GM23338 (cell line): Measurements from ENCODE around the gene ALPP.
"Not testable (repeated sequence)": the region's sequence is repeated elsewhere in the genome, so short reads cannot be mapped to it uniquely, and the experiment has no call there.

ENCODE experiments used
- CREB1 ChIP-seq: fragments of 250-450 bp; sonication (Bioruptor Pico); IDR thresholded peaks from 2 replicates; pipeline ENCODE4 v1.5.0; 2020; ENCODE audit warnings: low read depth, mild to moderate bottlenecking, moderate library complexity
- CTCF ChIP-seq, 2 experiments: fragments of 200-600 bp in 1 of 2; sonication (generic) in 1 of 2; conservative IDR thresholded peaks; 2 replicates each; pipeline versions ENCODE4 v1.5.1 to v1.6.1; 2016 to 2017; ENCODE audit warnings: antibody characterized with exemption in 2 of 2, low read depth in 2 of 2, mild to moderate bottlenecking in 2 of 2, moderate library complexity in 1 of 2
- EZH2 ChIP-seq: fragments of 200-600 bp; sonication (generic); IDR thresholded peaks from one replicate; pipeline ENCODE4 v1.8.0; 2017; ENCODE audit warnings: antibody characterized with exemption, mild to moderate bottlenecking, low read depth; ENCODE audit not compliant: unreplicated experiment
- EZH2phosphoT487 ChIP-seq: fragments of 200-600 bp; sonication (generic); IDR thresholded peaks from one replicate; pipeline ENCODE4 v1.8.1; 2018; ENCODE audit warnings: antibody characterized with exemption; ENCODE audit not compliant: unreplicated experiment
- JUNB ChIP-seq: IDR thresholded peaks from one replicate; pipeline ENCODE4 v1.6.1; 2016; ENCODE audit warnings: antibody characterized with exemption; ENCODE audit not compliant: unreplicated experiment
- POLR2AphosphoS5 ChIP-seq: IDR thresholded peaks from 2 replicates; pipeline ENCODE4 v1.6.1; 2016; ENCODE audit warnings: antibody characterized with exemption, low read depth

DNA sequence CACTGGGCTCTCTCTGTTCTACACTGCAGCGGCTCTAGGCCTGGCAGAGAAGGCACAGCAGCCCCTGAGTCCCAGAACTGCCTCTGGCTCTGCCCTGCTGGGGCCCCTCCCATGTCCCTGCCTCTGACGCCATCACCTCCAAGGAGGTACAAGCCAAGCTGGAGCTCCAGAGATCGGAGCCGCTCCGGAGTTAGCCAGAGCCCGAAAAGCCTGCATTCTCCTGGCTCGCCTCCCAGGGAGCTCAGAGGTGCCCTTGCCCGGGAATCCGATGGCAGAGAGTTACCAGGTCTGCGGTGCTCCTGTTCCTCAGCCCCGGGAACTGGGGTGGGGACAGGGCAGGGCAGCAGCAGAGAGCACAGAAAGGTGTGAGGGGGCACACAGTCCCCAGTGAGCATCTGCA, 46.9 kb upstream of the ALPP start:
- not testable (repeated sequence) for TF ChIP-seq CTCF (conservative IDR thresholded peaks at IDR 0.05; ENCODE audit: low read depth in 2 of 2); CREB1 (CRISPR knock-in tag); POLR2AphosphoS5; EZH2phosphoT487; EZH2; JUNB
